Fibroblast of the aortic adventitia (primary cell): Measurements from ENCODE around the gene DAP. TPM values are rescaled to one million over a fixed set of nuclear protein-coding genes. Genes with fewer than 3 reads are reported as not detected.

Experiments
- DNase-seq: peaks from one replicate; pipeline ENCODE4 v3.0.0-alpha.2; 2010; ENCODE audit warnings: low read depth
- H3K4me3 ChIP-seq: 2 replicates; pipeline ENCODE4 v1.5.1; 2011; ENCODE audit warnings: low read depth, mild to moderate bottlenecking, control low read depth, low read length, moderate library complexity
- CTCF ChIP-seq: IDR thresholded peaks from 2 replicates; pipeline ENCODE4 v1.5.1; 2011; ENCODE audit warnings: mild to moderate bottlenecking, low read length, control low read depth, inconsistent platforms; ENCODE audit not compliant: insufficient read depth
- total RNA-seq: library from RNA; depleted of rRNA; stranded (reverse); fragments of >200 nt; gene quantifications from 2 replicates; pipeline ENCODE4 v1.2.3, GENCODE V29; 2012; ENCODE audit warnings: low replicate concordance

The DAP gene
- total RNA-seq, 1 donor: 49.3 TPM

GRCh38 chr5:10682801-10683525 lies 78.1 kb downstream of the DAP start:
- DNase-seq: no peak
- H3K4me3 ChIP-seq: no peak overlapping the region
- no peak for TF ChIP-seq CTCF

GRCh38 chr5:10681731-10682679 lies 79.0 kb downstream of the DAP start:
- no peak for TF ChIP-seq CTCF
- DNase-seq: no peak
- H3K4me3 ChIP-seq: no peak overlapping the region

- H3K4me3 ChIP-seq: no peak overlapping the region
- DNase-seq: no peak
- no peak for TF ChIP-seq CTCF
These were observed 80.1 kb downstream of the DAP start for GRCh38 chr5:10680876-10681481.

- H3K4me3 ChIP-seq: no peak overlapping the region
These were observed 81.6 kb downstream of the DAP start for GRCh38 chr5:10679336-10679988.

GRCh38 chr5:10678244-10678643 lies 82.8 kb downstream of the DAP start:
- no peak for TF ChIP-seq CTCF
- no peak overlapping the region for H3K4me3 ChIP-seq
- DNase-seq: no peak

More at GRCh38 chr5:10679336-10679988, 81.6 kb downstream of the DAP start:
- DNase-seq: no peak
- TF ChIP-seq CTCF: no peak

GRCh38 chr5:10677533-10677932 lies 83.5 kb downstream of the DAP start:
- no peak overlapping the region for H3K4me3 ChIP-seq
- TF ChIP-seq CTCF: no peak
- no peak for DNase-seq
